Measurements from ENCODE around the gene MAN2A2.

DNA sequence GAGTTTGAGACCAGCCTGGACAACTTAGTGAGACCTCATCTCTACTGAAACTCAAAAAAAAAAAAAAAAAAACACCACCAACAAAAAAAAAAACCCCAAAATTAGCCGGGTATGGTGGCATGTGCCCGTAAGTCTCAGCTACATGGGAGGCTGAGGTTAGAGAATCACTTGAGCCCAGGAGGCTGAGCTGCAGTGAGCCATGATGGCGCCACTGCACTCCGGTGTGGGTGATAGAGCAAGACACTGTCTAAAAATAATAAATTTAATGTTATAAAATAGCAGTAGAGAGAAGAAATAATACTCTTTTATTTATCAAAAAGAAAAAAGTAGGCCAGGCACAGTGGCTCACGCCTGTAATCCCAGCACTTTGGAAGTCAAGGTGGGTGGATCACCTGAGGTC lies 69.0 kb downstream of the MAN2A2 start:
- TF ChIP-seq, protein P1, sequence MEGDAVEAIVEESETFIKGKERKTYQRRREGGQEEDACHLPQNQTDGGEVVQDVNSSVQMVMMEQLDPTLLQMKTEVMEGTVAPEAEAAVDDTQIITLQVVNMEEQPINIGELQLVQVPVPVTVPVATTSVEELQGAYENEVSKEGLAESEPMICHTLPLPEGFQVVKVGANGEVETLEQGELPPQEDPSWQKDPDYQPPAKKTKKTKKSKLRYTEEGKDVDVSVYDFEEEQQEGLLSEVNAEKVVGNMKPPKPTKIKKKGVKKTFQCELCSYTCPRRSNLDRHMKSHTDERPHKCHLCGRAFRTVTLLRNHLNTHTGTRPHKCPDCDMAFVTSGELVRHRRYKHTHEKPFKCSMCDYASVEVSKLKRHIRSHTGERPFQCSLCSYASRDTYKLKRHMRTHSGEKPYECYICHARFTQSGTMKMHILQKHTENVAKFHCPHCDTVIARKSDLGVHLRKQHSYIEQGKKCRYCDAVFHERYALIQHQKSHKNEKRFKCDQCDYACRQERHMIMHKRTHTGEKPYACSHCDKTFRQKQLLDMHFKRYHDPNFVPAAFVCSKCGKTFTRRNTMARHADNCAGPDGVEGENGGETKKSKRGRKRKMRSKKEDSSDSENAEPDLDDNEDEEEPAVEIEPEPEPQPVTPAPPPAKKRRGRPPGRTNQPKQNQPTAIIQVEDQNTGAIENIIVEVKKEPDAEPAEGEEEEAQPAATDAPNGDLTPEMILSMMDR (conservative IDR thresholded peaks at IDR 0.05; ENCODE audit: low read length), result no peak
- no peak for TF ChIP-seq EZH2phosphoT487 (IDR thresholded peaks at IDR 0.05; ENCODE audit: borderline replicate concordance, low read depth, low read length)

Measured in OCI-LY7 (cell line).